Left ventricle myocardium inferior (tissue), 1 donor: Measurements from ENCODE around the gene PSPH. TPM values are rescaled to one million over a fixed set of nuclear protein-coding genes. Genes with fewer than 3 reads are reported as not detected.
"Not testable (repeated sequence)": the region's sequence is repeated elsewhere in the genome, so short reads cannot be mapped to it uniquely, and the experiment has no call there.

Experiments
- DNase-seq: peaks from one replicate; pipeline ENCODE4 v3.0.0-alpha.2; 2020
- H3K27ac ChIP-seq: fragments of 200-600 bp; replicated peaks from 2 replicates; pipeline ENCODE4 v1.8.0; 2021
- H3K27me3 ChIP-seq: fragments of 200-600 bp; 2 replicates; pipeline ENCODE4 v1.8.0; 2021; ENCODE audit warnings: low read depth
- H3K36me3 ChIP-seq: fragments of 200-600 bp; 2 replicates; pipeline ENCODE4 v1.8.0; 2021
- H3K4me1 ChIP-seq: fragments of 200-600 bp; 2 replicates; pipeline ENCODE4 v1.8.0; 2021
- H3K4me3 ChIP-seq: fragments of 200-600 bp; 2 replicates; pipeline ENCODE4 v1.8.0; 2021; ENCODE audit warnings: mild to moderate bottlenecking, moderate library complexity
- H3K9me3 ChIP-seq: fragments of 200-600 bp; replicated peaks from 2 replicates; pipeline ENCODE4 v1.8.0; 2021
- intact Hi-C: fragments of 100-400 bp; cut with micrococcal nuclease; formaldehyde crosslinking; loops from one replicate; pipeline ENCODE4 v1.11.0; 2022
- total RNA-seq: library from RNA; stranded (reverse); fragmentation: NEBNext Ultra II Directional; extraction: Animal tissue kit (Norgen Biotek cat#: 25700); gene quantifications from one replicate; pipeline ENCODE4 v1.2.1, GENCODE V29; 2021
- TF ChIP-seq, protein P1 (sequence below): fragments of 200-600 bp; IDR thresholded peaks from 2 replicates; pipeline ENCODE4 v1.8.0; 2021; ENCODE audit warnings: antibody characterized with exemption, mild to moderate bottlenecking, borderline replicate concordance
- donor health status: DM: no; HTN: yes; CAD: no; lungs with severe emphysema.

The PSPH gene
- total RNA-seq, 1 donor from 2014 or later: 12.9 TPM

DNA sequence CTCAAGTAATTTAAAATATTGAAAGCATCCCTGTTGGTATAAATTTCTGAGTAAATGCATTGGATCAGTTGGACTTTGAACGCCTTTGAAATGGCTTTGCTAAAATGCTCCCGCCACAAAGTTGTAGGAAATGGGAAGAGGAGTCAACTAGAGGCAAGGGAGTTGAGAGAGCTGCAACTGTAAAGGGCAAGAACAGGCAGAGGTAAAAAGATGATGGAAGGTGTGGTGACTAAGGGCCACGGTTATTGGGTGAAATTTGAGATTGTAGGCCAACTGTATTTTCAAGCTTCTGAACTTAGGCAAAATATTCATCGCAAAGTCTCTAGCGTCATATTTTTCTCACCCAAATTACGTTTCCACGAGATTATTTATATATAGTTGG, 12.2 kb upstream of the PSPH start:
- TF ChIP-seq, protein P1, sequence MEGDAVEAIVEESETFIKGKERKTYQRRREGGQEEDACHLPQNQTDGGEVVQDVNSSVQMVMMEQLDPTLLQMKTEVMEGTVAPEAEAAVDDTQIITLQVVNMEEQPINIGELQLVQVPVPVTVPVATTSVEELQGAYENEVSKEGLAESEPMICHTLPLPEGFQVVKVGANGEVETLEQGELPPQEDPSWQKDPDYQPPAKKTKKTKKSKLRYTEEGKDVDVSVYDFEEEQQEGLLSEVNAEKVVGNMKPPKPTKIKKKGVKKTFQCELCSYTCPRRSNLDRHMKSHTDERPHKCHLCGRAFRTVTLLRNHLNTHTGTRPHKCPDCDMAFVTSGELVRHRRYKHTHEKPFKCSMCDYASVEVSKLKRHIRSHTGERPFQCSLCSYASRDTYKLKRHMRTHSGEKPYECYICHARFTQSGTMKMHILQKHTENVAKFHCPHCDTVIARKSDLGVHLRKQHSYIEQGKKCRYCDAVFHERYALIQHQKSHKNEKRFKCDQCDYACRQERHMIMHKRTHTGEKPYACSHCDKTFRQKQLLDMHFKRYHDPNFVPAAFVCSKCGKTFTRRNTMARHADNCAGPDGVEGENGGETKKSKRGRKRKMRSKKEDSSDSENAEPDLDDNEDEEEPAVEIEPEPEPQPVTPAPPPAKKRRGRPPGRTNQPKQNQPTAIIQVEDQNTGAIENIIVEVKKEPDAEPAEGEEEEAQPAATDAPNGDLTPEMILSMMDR: no peak
- intact Hi-C loops: no loop called here
- no peak for DNase-seq

DNA sequence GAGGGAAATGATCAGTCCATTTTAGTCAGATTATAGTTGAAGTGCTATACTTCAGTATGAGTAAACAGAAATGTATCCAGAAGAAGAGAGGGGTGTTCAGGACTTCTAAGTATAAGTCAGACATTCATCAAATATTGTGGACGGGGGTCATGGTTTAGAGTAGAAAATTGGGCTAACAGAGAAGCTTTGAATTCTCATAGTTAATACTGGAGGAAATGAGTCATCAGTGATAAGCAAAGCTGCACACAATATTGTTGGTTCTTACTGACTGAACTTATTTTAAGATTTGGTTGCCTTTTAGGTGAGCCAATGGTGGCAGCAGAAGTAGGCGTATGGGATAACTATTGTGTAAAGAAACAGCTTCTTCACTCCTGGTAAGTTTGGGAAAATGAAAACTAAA, 11.1 kb upstream of the PSPH start:
- no peak overlapping the region for H3K4me3 ChIP-seq
- no peaks in the 10 kb centered on the region for H3K9me3 ChIP-seq
- H3K27me3 ChIP-seq: no peaks in the 10 kb centered on the region
- no peak overlapping the region for H3K27ac ChIP-seq
- intact Hi-C loops: no loop called here
- H3K36me3 ChIP-seq: peaks cover 61% of the 10 kb centered on the region
- TF ChIP-seq, protein P1: no peak
- peaks cover 32% of the 10 kb centered on the region for H3K4me1 ChIP-seq
- DNase-seq: no peak

More for the DNA sequence above, 12.2 kb upstream of the PSPH start:
- Histone ChIP-seq H3K27me3 (no peaks in the 10 kb centered on the region), H3K4me1 (peaks cover 32% of the 10 kb centered on the region), H3K9me3 (no peaks in the 10 kb centered on the region), H3K27ac (peak overlapping the region; percentile 95), H3K4me3 (peak overlapping the region; percentile 95), H3K36me3 (peaks cover 52% of the 10 kb centered on the region)

DNA sequence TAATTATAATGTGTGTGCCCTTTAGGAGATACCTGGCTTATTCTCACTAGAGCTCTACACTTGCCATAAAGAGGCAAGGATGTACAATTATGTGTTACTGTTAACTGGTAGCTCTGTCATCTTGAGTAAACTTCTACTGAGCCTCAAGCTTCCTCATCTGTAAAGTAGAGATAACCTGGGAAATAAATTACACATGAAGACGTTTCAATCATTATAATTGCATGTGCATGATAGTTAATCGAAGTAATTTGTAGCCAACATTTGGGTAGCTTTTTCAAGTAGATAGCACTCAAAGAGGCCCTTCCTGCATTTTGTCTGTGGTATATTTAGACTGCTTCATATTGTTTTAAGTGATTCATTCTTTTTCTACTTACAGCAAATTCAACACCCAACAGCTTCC, 2.7 kb upstream of the PSPH start:
- intact Hi-C loops: no loop called here
- Histone ChIP-seq H3K9me3 (no peaks in the 10 kb centered on the region), H3K27ac (no peak overlapping the region), H3K27me3 (no peaks in the 10 kb centered on the region), H3K4me1 (peaks cover 43% of the 10 kb centered on the region), H3K4me3 (no peak overlapping the region), H3K36me3 (peaks cover 63% of the 10 kb centered on the region)
- TF ChIP-seq, protein P1: no peak
- no peak for DNase-seq

DNA sequence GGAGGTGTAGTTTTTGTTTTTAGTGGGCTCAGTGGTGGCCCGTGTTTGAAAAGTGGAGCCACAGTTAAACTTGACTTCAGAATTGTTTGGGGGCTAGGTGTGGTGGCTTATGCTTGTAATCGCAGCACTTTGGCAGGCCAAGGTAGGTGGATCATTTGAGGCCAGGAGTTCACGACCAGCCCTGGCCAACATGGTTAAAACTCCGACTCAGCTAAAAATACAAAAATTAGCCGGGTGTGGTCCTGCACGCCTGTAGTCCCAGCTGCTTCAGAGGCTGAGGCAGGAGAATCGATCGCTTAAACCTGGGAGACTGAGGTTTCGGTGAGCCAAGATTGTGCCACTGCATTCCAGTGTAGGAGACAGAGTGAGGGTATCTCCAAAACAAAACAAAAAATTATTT, 2.1 kb upstream of the PSPH start:
- Histone ChIP-seq H3K27me3 (no peaks in the 10 kb centered on the region), H3K4me3 (no peak overlapping the region), H3K36me3 (peaks cover 57% of the 10 kb centered on the region), H3K9me3 (no peaks in the 10 kb centered on the region), H3K27ac (no peak overlapping the region), H3K4me1 (peaks cover 49% of the 10 kb centered on the region)
- TF ChIP-seq, protein P1: no peak
- DNase-seq: no peak
- intact Hi-C loops: no loop called here

DNA sequence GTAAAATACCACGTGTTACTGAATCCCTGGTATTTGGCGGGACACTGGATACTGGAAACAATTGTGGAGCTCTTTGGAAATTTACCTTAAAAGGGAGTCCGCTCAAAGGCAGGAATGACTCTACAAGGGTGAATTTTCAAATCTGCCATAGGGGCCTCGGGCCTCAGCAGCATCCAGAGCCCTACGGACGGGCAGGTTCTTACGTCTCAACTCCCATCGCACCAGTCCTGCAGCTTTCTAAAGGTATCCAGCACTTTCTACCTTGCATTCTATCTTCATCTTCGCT, 248 bp downstream of the PSPH start:
- Histone ChIP-seq H3K4me3 (peak overlapping the region; percentile 90), H3K4me1 (peaks cover 65% of the 10 kb centered on the region), H3K9me3 (no peaks in the 10 kb centered on the region), H3K27me3 (no peaks in the 10 kb centered on the region), H3K27ac (peak overlapping the region; percentile 93), H3K36me3 (peaks cover 33% of the 10 kb centered on the region)
- no peak for DNase-seq
- intact Hi-C loops: no loop called here
- TF ChIP-seq, protein P1: no peak

DNA sequence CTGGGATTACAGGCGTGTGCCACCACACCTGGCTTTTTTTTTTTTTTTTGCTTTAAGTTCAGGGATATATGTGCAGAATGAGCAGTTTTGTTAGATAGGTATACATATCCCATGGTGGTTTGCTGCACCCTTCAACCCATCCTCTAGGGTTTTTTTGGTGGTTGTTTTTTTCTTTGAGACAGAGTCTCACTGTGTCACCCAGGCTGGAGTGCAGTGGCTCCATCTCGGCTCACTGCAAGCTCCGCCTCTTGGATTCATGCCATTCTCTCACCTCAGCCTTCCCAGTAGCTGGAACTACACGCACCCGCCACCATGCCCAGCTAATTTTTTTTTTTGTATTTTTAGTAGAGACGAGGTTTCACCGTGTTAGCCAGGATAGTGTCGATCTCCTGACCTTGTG, 2.5 kb downstream of the PSPH start:
- Histone ChIP-seq H3K27ac (peak overlapping the region; percentile 53), H3K4me1 (peaks cover 65% of the 10 kb centered on the region), H3K36me3 (peaks cover 12% of the 10 kb centered on the region)
- H3K9me3 ChIP-seq, intact Hi-C loops, H3K4me3 ChIP-seq, H3K27me3 ChIP-seq, DNase-seq: not testable (repeated sequence)
